AG04449 (cell line): ENCODE data around the gene RBMS3.

ENCODE experiments used
- CTCF ChIA-PET: fragments of 350-600 bp; formaldehyde crosslinking; extraction: SDS; loops from one replicate; lab custom pipeline; 2021; ENCODE audit warnings: antibody characterized with exemption; lab: Yijun Ruan, JAX
- POLR2A ChIA-PET: fragments of 400-600, 350-600 bp; formaldehyde crosslinking; extraction: SDS; loops from one replicate; lab custom pipeline; 2020; ENCODE audit warnings: antibody characterized with exemption, inconsistent platforms; lab: Yijun Ruan, JAX
- DNase-seq: peaks from one replicate; pipeline ENCODE4 v3.0.0-alpha.2; 2010; ENCODE audit warnings: low read depth, low spot score
- H3K4me3 ChIP-seq: 2 replicates; pipeline ENCODE4 v1.5.1; 2011; ENCODE audit warnings: low read depth, mild to moderate bottlenecking, control low read depth, low read length
- CTCF ChIP-seq: IDR thresholded peaks from one replicate; pipeline ENCODE4 v1.5.1; 2011; ENCODE audit warnings: mild to moderate bottlenecking, moderate library complexity, low read length, control low read depth, inconsistent platforms; ENCODE audit not compliant: insufficient read depth; ENCODE audit errors: missing control alignments

Gene RBMS3

GRCh38 chr3:29611252-29611651 is 330.4 kb downstream of the RBMS3 start:
- CTCF ChIA-PET = interaction anchor here (1.0 kb wide), 1 partner anchor 36 kb away, joined by 3 read pairs; no protein-coding TSS in a partner anchor
- TF ChIP-seq CTCF = no peak

DNA sequence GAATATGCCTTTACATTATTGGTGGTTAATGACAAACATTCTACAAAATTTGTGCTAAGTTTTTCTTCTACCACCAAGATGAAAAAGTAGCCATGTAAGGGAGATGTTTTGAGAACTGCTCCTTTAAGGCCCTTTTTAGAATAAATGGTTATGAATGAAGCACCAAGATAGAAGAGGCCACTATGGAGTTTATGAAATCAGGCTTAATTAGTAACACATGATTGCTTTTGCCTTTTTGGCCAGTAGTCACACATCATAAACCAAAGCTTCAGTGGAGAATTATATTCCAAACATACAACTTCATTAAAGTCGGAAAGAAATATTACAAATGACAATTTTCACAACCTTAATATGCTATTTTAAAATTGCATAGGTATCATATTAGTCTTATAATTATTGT is 331.7 kb downstream of the RBMS3 start:
- CTCF ChIA-PET = interaction anchor here (1.0 kb wide), 1 partner anchor 38 kb away, joined by 3 read pairs; no protein-coding TSS in a partner anchor

More at GRCh38 chr3:29611252-29611651, 330.4 kb downstream of the RBMS3 start:
- POLR2A ChIA-PET = no interaction called here
- no peak overlapping the region for H3K4me3 ChIP-seq
- DNase-seq = no peak

DNA sequence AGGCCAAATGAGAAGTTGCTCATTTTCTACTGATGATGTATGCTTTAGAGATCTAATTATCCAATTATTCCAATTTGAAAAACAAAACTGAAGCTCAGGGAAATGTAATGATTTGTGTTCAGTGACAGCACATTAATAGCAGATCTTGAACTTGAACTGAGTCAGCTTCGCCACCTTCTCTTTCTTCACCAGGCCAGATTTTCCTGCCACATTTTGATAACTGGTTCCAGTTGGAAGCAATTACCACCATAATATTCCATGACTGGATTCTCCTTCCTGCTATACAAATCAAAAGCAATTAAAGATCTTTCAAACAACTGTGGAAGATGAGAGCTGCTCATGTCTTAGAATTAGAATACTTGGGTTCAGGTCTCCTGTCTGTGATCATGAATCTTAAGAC is 334.1 kb downstream of the RBMS3 start:
- ChIA-PET POLR2A (no interaction called here), CTCF (no interaction called here)
- no peak for DNase-seq
- no peak for TF ChIP-seq CTCF
- no peak overlapping the region for H3K4me3 ChIP-seq

More for the DNA sequence above, 331.7 kb downstream of the RBMS3 start:
- no peak overlapping the region for H3K4me3 ChIP-seq
- TF ChIP-seq CTCF = no peak
- POLR2A ChIA-PET = no interaction called here
- no peak for DNase-seq

- DNase-seq = no peak
- TF ChIP-seq CTCF = no peak
- H3K4me3 ChIP-seq = no peak overlapping the region
- ChIA-PET CTCF (no interaction called here), POLR2A (no interaction called here)
Measured at GRCh38 chr3:29618395-29619282, 337.8 kb downstream of the RBMS3 start.

DNA sequence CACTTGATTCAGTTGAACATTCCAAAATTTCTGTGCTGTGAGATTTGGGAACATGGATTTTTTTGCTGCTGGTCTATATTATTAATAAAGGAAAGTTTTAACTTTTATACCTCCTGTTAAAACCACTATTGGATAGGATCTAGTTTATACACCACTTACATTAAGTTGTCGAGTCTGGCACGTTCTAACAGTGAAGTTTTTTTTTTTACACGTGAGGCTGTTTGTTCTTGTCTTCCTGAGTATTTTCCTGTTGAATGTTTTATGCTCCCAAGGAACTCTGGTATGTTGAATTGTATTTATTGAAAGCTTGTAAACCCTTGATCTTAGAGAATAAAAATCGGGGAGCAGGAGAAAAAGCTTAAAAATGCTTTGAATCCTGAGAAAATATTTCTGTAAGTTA is 338.8 kb downstream of the RBMS3 start:
- CTCF ChIA-PET = interaction anchor here (0.6 kb wide), 1 partner anchor 146 kb away, joined by 3 read pairs; no protein-coding TSS in a partner anchor
- TF ChIP-seq CTCF = no peak
- no peak overlapping the region for H3K4me3 ChIP-seq
- POLR2A ChIA-PET = no interaction called here
- no peak for DNase-seq
